ENCODE data around the gene EMILIN2.

- TF ChIP-seq CTCF (IDR thresholded peaks at IDR 0.05; ENCODE audit: insufficient read depth, low read depth, low read length) (no peak), EZH2 (IDR thresholded peaks at IDR 0.05; ENCODE audit: insufficient read depth, low read length) (no peak)
These were observed 69.4 kb downstream of the EMILIN2 start for GRCh38 chr18:2916184-2916583.

Data from astrocyte (in vitro differentiated cells and primary cell).